DND-41 (cell line): ENCODE results near the gene CSNK2A2.

ENCODE experiments used
- EZH2 ChIP-seq: IDR thresholded peaks from 3 replicates; pipeline ENCODE4 v1.6.1; 2012; ENCODE audit warnings: borderline replicate concordance, low read depth, mild to moderate bottlenecking, moderate library complexity, low read length, inconsistent platforms; ENCODE audit not compliant: severe bottlenecking
- TF ChIP-seq, protein P1 (sequence below): IDR thresholded peaks from 2 replicates; pipeline ENCODE4 v1.5.1; 2012; ENCODE audit warnings: borderline replicate concordance, low read length, moderate library complexity, mild to moderate bottlenecking; ENCODE audit not compliant: poor library complexity, severe bottlenecking; ENCODE audit errors: extremely low read depth

GRCh38 chr16:58154345-58154744 is 43.6 kb downstream of the CSNK2A2 start:
- TF ChIP-seq, protein P1, sequence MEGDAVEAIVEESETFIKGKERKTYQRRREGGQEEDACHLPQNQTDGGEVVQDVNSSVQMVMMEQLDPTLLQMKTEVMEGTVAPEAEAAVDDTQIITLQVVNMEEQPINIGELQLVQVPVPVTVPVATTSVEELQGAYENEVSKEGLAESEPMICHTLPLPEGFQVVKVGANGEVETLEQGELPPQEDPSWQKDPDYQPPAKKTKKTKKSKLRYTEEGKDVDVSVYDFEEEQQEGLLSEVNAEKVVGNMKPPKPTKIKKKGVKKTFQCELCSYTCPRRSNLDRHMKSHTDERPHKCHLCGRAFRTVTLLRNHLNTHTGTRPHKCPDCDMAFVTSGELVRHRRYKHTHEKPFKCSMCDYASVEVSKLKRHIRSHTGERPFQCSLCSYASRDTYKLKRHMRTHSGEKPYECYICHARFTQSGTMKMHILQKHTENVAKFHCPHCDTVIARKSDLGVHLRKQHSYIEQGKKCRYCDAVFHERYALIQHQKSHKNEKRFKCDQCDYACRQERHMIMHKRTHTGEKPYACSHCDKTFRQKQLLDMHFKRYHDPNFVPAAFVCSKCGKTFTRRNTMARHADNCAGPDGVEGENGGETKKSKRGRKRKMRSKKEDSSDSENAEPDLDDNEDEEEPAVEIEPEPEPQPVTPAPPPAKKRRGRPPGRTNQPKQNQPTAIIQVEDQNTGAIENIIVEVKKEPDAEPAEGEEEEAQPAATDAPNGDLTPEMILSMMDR, result no peak
- TF ChIP-seq EZH2, result no peak
